RWPE1 (cell line): ENCODE measurements around the gene DLST.

Experiments
- CTCF ChIA-PET: fragments of 350-600 bp; sonication (Branson Sonifier 250); formaldehyde crosslinking; extraction: SDS; loops from one replicate; lab custom pipeline; 2021; lab: Yijun Ruan, JAX
- POLR2A ChIA-PET: fragments of 400-600 bp; formaldehyde crosslinking; extraction: SDS; loops from one replicate; lab custom pipeline; 2020; ENCODE audit warnings: antibody characterized with exemption; ENCODE audit not compliant: low non-redundant PET; lab: Yijun Ruan, JAX
- DNase-seq: peaks from one replicate; pipeline ENCODE4 v3.0.0; 2012; ENCODE audit warnings: low spot score
- H3K27ac ChIP-seq: fragments of 450-650 bp; 2 replicates; pipeline ENCODE4 v1.5.1; 2017
- CTCF ChIP-seq: fragments of 450-650 bp; conservative IDR thresholded peaks from 2 replicates; pipeline ENCODE4 v1.5.1; 2017; ENCODE audit warnings: low read depth, mild to moderate bottlenecking

DLST gene

GRCh38 chr14:74881431-74882102 is at the start of gene DLST:
DLST (plus strand) TSS chr14:74881916; CDS start chr14:74881954, 38 bp downstream.
- ChIA-PET CTCF (interaction anchor here (0.5 to 0.7 kb wide), 3 partner anchors 32 to 136 kb away, joined by 3 read pairs; no protein-coding TSS in a partner anchor), POLR2A (no interaction called here)
- peak; percentile 96 for DNase-seq
- peak within 1 kb of the TSS; percentile 96 for H3K27ac ChIP-seq
- TF ChIP-seq CTCF, result no peak

- no peak for DNase-seq
- ChIA-PET CTCF (no interaction called here), POLR2A (no interaction called here)
- TF ChIP-seq CTCF, result no peak
- H3K27ac ChIP-seq, result no peak overlapping the region
These were observed 48.9 kb upstream of the DLST start for GRCh38 chr14:74832849-74833248.

GRCh38 chr14:74834692-74835392 is 46.9 kb upstream of the DLST start:
- no peak overlapping the region for H3K27ac ChIP-seq
- no peak for DNase-seq
- ChIA-PET CTCF (interaction anchor here (0.6 kb wide), 1 partner anchor 44 kb away, joined by 8 read pairs; no protein-coding TSS in a partner anchor), POLR2A (no interaction called here)
- TF ChIP-seq CTCF, result no peak

GRCh38 chr14:74835645-74836250 is 46.0 kb upstream of the DLST start:
- ChIA-PET CTCF (interaction anchor here (1.1 kb wide), 1 partner anchor 25 kb away, joined by 3 read pairs; no protein-coding TSS in a partner anchor), POLR2A (no interaction called here)
- DNase-seq, result no peak
- no peak overlapping the region for H3K27ac ChIP-seq
- TF ChIP-seq CTCF, result no peak

- TF ChIP-seq CTCF, result no peak
- H3K27ac ChIP-seq, result no peak overlapping the region
- DNase-seq, result no peak
- ChIA-PET CTCF (interaction anchor here (1.1 kb wide), 1 partner anchor 24 kb away, joined by 3 read pairs; no protein-coding TSS in a partner anchor), POLR2A (no interaction called here)
These were observed 45.3 kb upstream of the DLST start for GRCh38 chr14:74836251-74836960.

- H3K27ac ChIP-seq, result no peak overlapping the region
- POLR2A ChIA-PET, result no interaction called here
- CTCF ChIA-PET, result no interaction called here
- DNase-seq, result no peak
- no peak for TF ChIP-seq CTCF
These were observed 43.5 kb upstream of the DLST start for GRCh38 chr14:74838166-74838565.
